ENCODE measurements around the gene NUDT16L1.

The NUDT16L1 gene

DNA sequence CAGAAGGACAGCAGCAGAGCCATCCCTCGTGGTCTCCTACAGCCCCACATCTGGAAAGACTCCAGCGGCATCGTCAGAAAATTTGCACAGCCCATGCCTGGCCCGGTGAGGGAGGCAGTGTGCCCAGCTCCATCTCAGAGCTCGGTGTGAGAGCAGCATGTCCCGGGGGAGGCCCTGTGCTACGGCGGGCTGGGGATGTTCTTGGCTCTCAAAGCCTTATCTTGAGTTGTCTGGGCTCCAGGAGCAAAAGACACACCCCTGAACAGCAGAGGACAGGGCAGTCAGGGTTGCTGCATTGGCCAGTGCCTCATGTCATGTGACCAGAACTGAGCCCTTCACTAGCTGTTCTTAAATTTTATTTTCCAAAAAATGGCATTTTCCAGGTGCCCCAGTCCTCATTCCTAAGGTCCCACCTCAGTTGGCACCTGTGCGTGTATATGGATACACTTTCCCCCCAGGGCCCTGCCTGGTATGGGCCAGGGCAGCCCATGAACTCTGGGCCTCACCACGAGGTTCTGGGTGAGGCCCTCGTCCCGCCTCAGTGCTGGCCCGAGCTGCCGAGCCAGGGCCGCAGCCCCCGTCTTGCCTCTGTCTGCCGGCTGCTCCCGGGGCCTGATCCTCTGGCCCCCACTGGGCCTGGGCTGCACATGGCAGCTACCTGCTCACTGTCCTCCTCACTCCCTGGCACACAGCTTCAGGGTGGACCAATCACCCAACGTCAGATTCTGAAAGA, 3.0 kb downstream of the NUDT16L1 start:
- DNase-seq, result no peak

DNA sequence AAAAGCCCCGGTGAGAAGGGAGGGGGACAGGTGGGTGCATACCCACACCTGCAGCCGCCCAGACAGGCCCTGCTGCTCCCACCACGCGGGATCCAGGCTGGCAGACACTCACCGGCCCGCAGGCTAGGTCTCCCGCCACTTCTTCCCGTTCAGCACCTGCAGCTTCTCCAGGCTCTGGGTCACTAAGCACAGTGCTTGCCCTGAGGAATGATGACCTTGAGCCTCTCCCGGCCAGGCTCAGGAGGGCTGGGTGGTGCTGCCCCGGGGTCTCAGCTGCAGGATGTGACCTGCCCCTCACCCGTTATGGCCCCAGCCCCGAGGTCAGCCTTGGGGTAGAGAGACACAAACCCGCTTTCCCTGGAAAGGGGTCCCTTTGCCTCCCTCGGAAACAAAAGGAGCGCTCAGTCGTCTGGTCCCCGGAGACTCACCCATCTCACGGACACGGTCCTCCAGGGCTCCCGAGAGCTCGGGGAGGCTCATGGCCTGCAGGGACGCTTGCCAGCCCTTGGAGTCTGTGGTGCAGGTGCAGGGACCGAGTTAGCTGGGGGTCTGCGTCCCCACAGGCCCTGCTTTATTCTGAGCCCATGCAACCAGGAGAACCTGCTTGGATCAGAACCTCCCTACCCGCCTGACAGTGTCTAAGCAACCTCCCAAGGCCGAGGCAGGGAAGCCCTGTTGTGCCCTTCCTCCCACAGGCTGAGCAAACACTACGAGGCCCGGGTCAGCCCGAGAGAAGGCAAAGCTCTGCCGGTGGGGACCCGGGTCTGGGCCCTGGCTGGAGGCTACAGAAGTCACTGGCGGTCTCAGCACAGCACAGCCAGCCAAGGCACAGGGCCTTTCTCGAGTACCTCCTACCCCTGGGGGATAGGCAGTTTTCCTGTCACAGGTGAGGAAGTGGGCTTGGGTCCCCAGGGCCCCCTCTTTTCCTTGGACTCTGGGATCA, 3.8 kb downstream of the NUDT16L1 start:
- no peak for DNase-seq

DNA sequence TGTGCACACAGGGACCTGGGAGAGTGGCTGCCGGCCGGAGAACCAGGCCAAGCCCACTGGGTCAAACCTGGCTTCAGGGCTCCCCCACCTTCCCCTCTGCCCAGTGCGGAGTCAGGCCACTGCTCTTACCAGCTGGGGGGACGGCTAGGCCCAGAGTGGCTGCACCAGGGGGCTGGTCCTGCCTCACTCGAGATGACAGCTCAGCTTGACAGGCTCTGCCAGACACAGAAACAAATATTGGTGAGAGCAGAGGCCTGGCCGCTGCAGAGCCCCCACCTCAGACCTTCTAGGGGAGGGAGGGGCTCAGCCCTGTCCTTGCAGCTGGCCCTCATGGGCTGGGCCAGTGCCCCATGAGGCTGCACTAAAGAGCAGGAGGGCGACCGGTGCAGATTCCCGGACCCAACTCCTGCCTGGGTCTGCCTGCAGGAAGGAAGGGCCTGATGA, 4.5 kb downstream of the NUDT16L1 start:
- DNase-seq, result no peak

DNA sequence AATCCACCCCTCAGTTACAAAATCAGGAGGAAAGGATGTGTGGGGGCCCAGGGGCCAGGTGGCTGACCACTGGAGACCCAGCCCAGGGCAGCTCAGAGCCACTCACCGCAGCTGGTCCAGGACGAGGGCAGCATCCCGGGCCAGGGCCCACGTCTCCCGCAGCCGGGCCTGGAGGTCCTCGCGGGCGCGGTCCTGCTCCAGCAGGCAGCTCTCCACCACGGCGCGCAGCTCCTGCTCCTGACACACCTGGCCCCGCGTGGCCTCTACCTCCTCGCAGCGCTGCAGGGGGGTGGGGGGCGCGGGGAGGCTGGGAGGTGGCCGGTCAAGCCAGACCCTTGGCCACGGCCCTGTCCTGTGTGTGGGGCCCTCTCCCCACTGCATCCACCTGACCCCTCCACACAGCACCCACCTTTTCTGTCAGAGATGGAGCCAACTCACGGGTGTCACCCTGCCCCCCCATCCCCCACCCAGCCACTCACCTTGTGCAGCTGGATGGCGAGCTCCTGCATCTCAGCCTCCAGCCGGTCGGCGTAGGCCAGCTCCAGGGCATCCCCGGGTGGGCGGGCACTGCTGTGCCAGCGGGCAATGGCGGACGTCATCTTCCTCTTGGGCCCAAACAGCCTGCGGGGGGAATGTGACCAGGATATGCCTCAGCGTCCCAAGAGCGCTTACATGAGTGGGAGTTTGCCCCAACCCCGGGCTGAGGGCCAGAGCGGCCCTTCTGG, 5.1 kb downstream of the NUDT16L1 start:
- DNase-seq, result no peak

- DNase-seq, result no peak
These were observed 5.7 kb downstream of the NUDT16L1 start for GRCh38 chr16:4699046-4699556.

- no peak for DNase-seq
These were observed 7.1 kb downstream of the NUDT16L1 start for GRCh38 chr16:4700380-4700996.

- no peak for DNase-seq
These were observed 7.8 kb downstream of the NUDT16L1 start for GRCh38 chr16:4700997-4701743.

- no peak for DNase-seq
These were observed 8.6 kb downstream of the NUDT16L1 start for GRCh38 chr16:4701791-4702465.

- no peak for DNase-seq
These were observed 9.1 kb downstream of the NUDT16L1 start for GRCh38 chr16:4702466-4702808.

DNA sequence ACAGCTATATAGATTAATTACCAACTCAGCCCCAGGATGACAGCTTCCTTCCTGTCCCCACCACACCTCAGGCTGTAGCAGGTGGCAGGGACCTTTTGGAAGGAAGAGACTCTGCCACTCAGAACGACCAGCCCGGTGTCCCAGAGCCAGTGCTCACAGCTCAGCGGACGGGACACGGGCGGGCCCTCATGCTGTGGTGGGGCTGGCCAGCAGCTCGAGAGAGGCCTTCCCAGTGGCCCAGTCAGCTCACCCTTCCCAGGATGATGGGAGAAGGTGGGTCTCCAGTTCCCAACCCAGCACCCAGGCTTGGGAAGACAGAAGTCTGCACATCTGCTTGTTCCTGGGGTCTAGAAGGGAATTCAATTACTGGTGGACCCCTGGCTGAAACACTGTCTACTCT, 10.5 kb downstream of the NUDT16L1 start:
- DNase-seq, result no peak

GRCh38 chr16:4704491-4704890, 11.1 kb downstream of the NUDT16L1 start:
- DNase-seq, result no peak

DNA sequence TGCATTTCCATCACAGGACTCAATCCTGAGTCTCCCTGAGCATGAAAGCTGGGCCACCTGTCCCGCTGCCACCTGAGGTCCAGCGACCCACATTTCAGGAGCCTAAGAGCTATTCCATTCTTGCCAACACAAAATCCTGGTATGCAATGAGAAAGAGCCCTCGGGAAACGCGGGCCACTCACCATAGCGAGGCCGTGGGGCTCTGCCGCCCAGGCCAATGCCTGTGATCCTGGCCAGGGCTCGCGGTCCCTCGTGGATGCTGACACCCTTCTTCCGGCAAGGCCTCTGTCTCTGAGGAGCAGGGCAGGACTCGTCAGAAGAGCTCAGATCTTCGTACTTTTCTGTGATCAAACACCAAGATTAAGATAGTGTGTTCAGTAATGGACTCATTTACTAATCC, 11.6 kb downstream of the NUDT16L1 start:
- DNase-seq, result no peak

DNA sequence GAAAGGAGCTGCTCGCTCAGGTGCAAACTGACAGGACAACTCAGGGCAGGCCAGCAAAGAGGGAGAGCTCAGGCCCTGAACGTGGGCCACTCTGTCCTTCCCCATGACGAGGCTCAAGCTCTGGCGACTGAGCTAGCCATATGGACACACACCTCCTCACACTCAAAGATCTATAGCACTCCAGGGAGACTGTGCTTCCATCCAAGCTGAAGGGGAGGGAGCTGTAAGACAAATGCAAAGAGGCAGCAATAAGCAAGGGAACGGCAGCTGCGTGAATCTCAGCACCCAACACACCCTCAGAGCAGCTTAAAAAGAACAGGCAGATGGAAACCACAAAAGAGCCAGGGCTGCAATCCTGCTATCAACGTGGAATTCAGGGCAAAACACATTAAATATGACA, 13.5 kb downstream of the NUDT16L1 start:
- DNase-seq, result no peak

GRCh38 chr16:4709481-4709880, 16.1 kb downstream of the NUDT16L1 start:
- DNase-seq, result no peak

- DNase-seq, result no peak
These were observed 20.5 kb downstream of the NUDT16L1 start for GRCh38 chr16:4713663-4714501.

DNA sequence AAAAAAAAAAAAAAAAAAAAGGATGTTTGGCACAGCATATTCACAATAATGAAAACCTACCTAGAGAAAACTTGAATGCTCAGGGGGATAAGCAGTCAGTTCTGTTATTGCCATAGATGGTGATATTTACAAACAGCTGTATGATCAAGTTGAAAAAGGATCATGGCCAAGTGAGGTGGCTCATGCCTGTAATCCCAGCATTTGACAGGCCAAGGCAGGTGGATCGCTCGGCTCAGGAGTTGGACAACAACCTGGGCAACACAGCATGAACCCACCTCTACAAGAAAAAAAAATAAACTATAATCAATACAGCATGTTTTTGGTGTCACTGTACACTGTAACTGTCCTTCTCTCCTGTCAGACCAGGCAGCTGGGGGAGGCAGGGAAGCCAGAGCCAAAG, 21.6 kb downstream of the NUDT16L1 start:
- DNase-seq, result no peak

DNA sequence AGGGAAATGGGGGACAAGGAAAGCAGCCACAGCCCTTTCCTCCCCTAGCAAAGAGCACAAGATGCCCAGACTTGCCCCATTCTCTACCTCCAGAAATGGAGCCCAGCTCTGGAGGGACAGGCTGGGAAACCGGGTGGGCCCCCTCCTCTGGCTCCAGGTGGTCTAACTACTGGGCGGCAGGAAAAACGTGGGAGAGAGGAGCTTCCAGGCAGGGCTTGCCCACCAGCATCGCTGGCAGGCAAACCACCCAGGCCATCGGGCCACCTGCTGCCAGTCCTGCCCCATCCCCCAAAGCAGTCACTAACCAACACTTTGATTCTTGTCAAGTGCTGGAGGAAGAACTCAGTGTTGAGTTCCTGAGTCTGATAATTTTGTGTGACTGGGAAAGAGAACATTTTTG, 25.1 kb downstream of the NUDT16L1 start:
- DNase-seq, result no peak

- DNase-seq, result no peak
These were observed 29.9 kb downstream of the NUDT16L1 start for GRCh38 chr16:4723071-4723767.

GRCh38 chr16:4724661-4725270, 31.4 kb downstream of the NUDT16L1 start:
- no peak for DNase-seq
